Measurements from ENCODE around the gene BSG.
"Not testable (repeated sequence)": the region's sequence is repeated elsewhere in the genome, so short reads cannot be mapped to it uniquely, and the experiment has no call there.

Gene BSG

DNA sequence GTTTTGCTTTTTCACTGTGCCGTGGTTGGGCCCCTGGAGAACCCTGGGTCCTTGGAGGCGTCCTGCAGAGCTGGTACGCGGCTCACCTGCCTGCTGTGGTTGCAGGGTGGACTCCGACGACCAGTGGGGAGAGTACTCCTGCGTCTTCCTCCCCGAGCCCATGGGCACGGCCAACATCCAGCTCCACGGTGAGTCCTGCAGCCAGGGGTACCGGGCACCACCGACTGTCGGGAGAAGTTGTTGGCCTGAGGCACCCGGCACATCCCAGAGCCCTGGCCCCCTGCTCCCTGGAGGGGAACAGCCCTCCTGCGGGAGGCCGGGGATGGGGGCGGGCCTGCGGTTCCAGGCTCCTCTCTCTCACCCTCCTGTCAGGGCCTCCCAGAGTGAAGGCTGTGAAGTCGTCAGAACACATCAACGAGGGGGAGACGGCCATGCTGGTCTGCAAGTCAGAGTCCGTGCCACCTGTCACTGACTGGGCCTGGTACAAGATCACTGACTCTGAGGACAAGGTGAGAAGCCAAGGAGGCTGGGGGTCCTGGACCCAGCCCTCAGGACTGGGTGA is 8.0 kb downstream of the BSG start:
- no peak overlapping the region for H3K4me3 ChIP-seq
- H3K36me3 ChIP-seq (ENCODE audit: insufficient read depth, low read length), result peaks cover 28% of the 10 kb centered on the region; the same call in 1 of the 2 replicates
- no peak overlapping the region for H3K27ac ChIP-seq
- no peak overlapping the region for H3K9ac ChIP-seq (ENCODE audit: insufficient read length)
- no peak for TF ChIP-seq POLR2AphosphoS5 (IDR thresholded peaks at IDR 0.05; ENCODE audit: borderline replicate concordance, low read depth, low read length)
- no peak for TF ChIP-seq EZH2 (IDR thresholded peaks at IDR 0.05)
- no peak for TF ChIP-seq FOXP2 (optimal IDR thresholded peaks at IDR 0.05; ENCODE audit: control extremely low read depth, extremely low read length, insufficient read depth)
- no peak for DNase-seq (ENCODE audit: low read depth, low spot score)
- H3K9me3 ChIP-seq (ENCODE audit: low read depth, low read length), result no peaks in the 10 kb centered on the region

DNA sequence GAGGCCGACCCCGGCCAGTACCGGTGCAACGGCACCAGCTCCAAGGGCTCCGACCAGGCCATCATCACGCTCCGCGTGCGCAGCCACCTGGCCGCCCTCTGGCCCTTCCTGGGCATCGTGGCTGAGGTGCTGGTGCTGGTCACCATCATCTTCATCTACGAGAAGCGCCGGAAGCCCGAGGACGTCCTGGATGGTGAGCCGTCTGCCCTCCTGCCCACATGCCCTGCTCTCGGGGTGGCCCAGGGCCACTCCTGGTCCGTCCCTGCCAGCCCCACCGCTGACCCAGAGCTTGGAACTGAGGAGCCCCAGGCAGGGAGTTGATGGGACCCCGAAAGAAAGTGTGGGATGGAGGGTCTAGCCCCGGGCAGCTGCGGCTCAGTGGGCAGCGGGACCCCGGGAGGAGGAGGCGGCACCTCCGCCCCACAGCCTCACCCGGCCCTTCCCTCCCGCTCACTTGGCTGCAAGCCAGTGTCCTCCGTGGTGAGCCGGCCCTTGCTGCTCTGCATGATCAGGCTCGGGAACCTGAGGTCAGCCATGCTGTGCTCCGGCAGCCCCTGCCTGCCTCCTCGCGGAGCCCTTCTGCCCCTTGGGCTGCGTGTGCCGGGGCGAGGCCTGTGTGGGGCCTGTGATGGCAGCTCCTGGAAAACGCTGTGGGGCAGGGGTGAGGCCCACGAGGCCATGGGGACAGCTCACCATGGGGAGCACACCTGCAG is 9.2 kb downstream of the BSG start:
- no peak for DNase-seq (ENCODE audit: low read depth, low spot score)
- no peak overlapping the region for H3K4me3 ChIP-seq
- no peak overlapping the region for H3K27ac ChIP-seq
- TF ChIP-seq POLR2AphosphoS5 (IDR thresholded peaks at IDR 0.05; ENCODE audit: borderline replicate concordance, low read depth, low read length), result no peak
- no peak for TF ChIP-seq EZH2 (IDR thresholded peaks at IDR 0.05)
- TF ChIP-seq FOXP2 (optimal IDR thresholded peaks at IDR 0.05; ENCODE audit: control extremely low read depth, extremely low read length, insufficient read depth), result no peak
- no peak overlapping the region for H3K9ac ChIP-seq (ENCODE audit: insufficient read length)
- peaks cover 28% of the 10 kb centered on the region; the same call in 1 of the 2 replicates for H3K36me3 ChIP-seq (ENCODE audit: insufficient read depth, low read length)
- no peaks in the 10 kb centered on the region for H3K9me3 ChIP-seq (ENCODE audit: low read depth, low read length)

- Histone ChIP-seq H3K9ac (ENCODE audit: insufficient read length) (no peak overlapping the region), H3K9me3 (ENCODE audit: low read depth, low read length) (no peaks in the 10 kb centered on the region), H3K27ac (no peak overlapping the region), H3K36me3 (ENCODE audit: insufficient read depth, low read length) (peaks cover 27% of the 10 kb centered on the region; the same call in 1 of the 2 replicates), H3K4me3 (no peak overlapping the region)
- DNase-seq (ENCODE audit: low read depth, low spot score), result no peak
- TF ChIP-seq POLR2AphosphoS5 (IDR thresholded peaks at IDR 0.05; ENCODE audit: borderline replicate concordance, low read depth, low read length), result no peak
- TF ChIP-seq EZH2 (IDR thresholded peaks at IDR 0.05), result no peak
- TF ChIP-seq FOXP2 (optimal IDR thresholded peaks at IDR 0.05; ENCODE audit: control extremely low read depth, extremely low read length, insufficient read depth), result no peak
Observed at GRCh38 chr19:582497-583197, 10.3 kb downstream of the BSG start.

DNA sequence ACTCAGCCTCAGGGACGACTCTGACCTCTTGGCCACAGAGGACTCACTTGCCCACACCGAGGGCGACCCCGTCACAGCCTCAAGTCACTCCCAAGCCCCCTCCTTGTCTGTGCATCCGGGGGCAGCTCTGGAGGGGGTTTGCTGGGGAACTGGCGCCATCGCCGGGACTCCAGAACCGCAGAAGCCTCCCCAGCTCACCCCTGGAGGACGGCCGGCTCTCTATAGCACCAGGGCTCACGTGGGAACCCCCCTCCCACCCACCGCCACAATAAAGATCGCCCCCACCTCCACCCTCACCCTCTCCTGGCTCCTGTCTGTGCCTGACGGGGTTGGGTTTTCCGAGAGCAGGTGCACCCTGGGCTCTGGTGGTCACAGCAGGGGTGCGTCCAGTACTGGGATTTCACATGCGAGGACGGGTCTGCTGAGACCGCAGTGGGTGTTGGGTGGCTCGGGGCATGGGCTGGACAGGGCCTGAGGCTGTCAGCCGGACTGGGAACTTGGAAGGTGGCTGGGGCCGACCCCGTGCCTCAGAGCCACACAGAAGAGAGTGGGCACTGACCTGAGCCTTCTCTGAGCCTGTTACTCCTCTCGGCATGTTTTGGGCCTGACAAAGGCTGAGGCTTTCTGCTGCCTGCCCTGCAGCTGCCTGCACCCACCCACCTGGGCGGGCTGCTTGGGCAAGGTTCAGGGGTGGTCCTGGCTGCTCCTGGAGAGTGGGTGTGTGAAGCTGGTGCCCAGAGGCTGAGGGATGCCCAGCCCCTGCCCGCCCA is 11.0 kb downstream of the BSG start:
- TF ChIP-seq FOXP2 (optimal IDR thresholded peaks at IDR 0.05; ENCODE audit: control extremely low read depth, extremely low read length, insufficient read depth), result no peak
- TF ChIP-seq POLR2AphosphoS5 (IDR thresholded peaks at IDR 0.05; ENCODE audit: borderline replicate concordance, low read depth, low read length), result no peak
- no peak for TF ChIP-seq EZH2 (IDR thresholded peaks at IDR 0.05)
- H3K36me3 ChIP-seq (ENCODE audit: insufficient read depth, low read length), result peaks cover 23% of the 10 kb centered on the region; the same call in 1 of the 2 replicates
- DNase-seq (ENCODE audit: low read depth, low spot score), result no peak
- no peak overlapping the region for H3K27ac ChIP-seq
- H3K4me3 ChIP-seq, result no peak overlapping the region
- H3K9me3 ChIP-seq (ENCODE audit: low read depth, low read length), result no peaks in the 10 kb centered on the region
- no peak overlapping the region for H3K9ac ChIP-seq (ENCODE audit: insufficient read length)

GRCh38 chr19:583968-584239 is 11.5 kb downstream of the BSG start:
- H3K9ac ChIP-seq (ENCODE audit: insufficient read length), result no peak overlapping the region
- no peak for DNase-seq (ENCODE audit: low read depth, low spot score)
- TF ChIP-seq EZH2 (IDR thresholded peaks at IDR 0.05) (no peak), POLR2AphosphoS5 (IDR thresholded peaks at IDR 0.05; ENCODE audit: borderline replicate concordance, low read depth, low read length) (no peak), FOXP2 (optimal IDR thresholded peaks at IDR 0.05; ENCODE audit: control extremely low read depth, extremely low read length, insufficient read depth) (no peak)

DNA sequence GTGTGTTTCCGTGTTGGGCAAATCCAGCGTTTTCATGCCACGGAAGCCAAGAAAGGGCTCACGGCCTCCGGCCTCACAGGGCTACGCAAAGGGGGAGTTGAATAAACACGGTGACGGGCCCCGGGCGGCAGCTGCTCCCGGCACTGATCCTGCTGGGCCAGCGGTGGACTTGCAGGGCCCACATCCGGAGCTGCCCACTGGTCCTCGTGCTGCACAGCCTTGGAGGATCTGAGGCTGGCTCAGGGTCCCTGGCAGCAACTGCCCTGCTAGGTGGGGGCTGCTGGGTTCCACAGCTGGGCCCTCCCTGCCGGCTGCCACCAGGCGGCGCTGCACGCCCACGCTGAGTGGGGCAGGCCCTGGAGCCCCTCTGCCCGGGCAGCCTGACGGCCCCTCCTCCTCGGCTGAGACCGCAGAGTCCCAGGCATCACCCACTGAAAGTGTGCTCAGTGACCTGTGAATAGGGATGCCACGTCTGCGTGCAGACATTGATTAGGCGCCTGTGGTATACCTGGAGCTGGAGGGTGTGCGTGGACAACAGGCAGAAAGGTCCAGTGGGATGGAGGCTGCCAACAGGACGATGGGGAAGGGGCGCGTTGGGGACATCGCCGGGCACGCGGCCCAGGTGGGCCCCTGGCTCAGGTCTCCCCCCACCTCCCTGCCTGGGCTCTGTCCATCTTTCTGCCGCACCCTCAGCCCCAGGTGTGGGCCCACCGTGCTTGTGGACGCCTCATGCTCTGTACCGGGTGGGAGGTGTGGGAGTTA is 12.0 kb downstream of the BSG start:
- TF ChIP-seq FOXP2 (optimal IDR thresholded peaks at IDR 0.05; ENCODE audit: control extremely low read depth, extremely low read length, insufficient read depth) (no peak), EZH2 (IDR thresholded peaks at IDR 0.05) (no peak), POLR2AphosphoS5 (IDR thresholded peaks at IDR 0.05; ENCODE audit: borderline replicate concordance, low read depth, low read length) (peak; percentile 53)
- Histone ChIP-seq H3K27ac (no peak overlapping the region), H3K9me3 (ENCODE audit: low read depth, low read length) (no peaks in the 10 kb centered on the region), H3K36me3 (ENCODE audit: insufficient read depth, low read length) (peaks cover 23% of the 10 kb centered on the region; the same call in 1 of the 2 replicates), H3K9ac (ENCODE audit: insufficient read length) (no peak overlapping the region), H3K4me3 (no peak overlapping the region)
- DNase-seq (ENCODE audit: low read depth, low spot score), result no peak

More at GRCh38 chr19:583968-584239, 11.5 kb downstream of the BSG start:
- Histone ChIP-seq H3K36me3 (ENCODE audit: insufficient read depth, low read length) (peaks cover 23% of the 10 kb centered on the region; the same call in 1 of the 2 replicates), H3K27ac (no peak overlapping the region), H3K4me3 (no peak overlapping the region), H3K9me3 (ENCODE audit: low read depth, low read length) (no peaks in the 10 kb centered on the region)

DNA sequence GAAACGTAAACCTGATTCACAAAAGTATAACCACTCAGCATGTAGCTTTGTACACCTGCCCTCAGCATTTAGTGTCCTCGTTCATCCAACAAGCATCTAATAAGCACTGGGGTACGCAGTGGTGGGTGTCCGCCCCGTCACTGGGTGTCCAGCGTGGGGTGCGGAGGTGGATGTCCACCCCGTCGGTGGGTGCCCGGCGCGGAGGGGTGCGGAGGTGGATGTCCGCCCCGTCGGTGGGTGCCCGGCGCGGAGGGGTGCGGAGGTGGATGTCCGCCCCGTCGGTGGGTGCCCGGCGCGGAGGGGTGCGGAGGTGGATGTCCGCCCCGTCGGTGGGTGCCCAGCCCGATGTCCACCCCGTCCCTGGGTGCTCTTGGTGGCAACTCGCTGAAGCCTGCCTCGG is 12.8 kb downstream of the BSG start:
- not testable (repeated sequence) for H3K4me3 ChIP-seq; H3K9ac ChIP-seq (ENCODE audit: insufficient read length); DNase-seq (ENCODE audit: low read depth, low spot score); H3K9me3 ChIP-seq (ENCODE audit: low read depth, low read length); H3K27ac ChIP-seq
- H3K36me3 ChIP-seq (ENCODE audit: insufficient read depth, low read length), result peaks cover 16% of the 10 kb centered on the region; the same call in 1 of the 2 replicates
